ENCODE measurements around the gene DYRK2.
A peak's percentile ranks its signal among the peaks of the same experiment; 100 is the strongest.

The DYRK2 gene

GRCh38 chr12:67648521-67649260, at the start of gene DYRK2:
Gene DYRK2, plus strand, starts transcription at chr12:67648745. Its CDS starts 389 bp downstream, at chr12:67649134.
- DNase-seq, result peak in 51 of 56 donors; percentile 28 to 84 (median 66)

- DNase-seq, result no peak
Observed at GRCh38 chr12:67599691-67600090, 48.9 kb upstream of the DYRK2 start.

GRCh38 chr12:67601126-67601525, 47.4 kb upstream of the DYRK2 start:
- DNase-seq, result no peak

- DNase-seq, result no peak
Observed at GRCh38 chr12:67609226-67609870, 39.2 kb upstream of the DYRK2 start.

- no peak for DNase-seq
Observed at GRCh38 chr12:67613040-67613439, 35.5 kb upstream of the DYRK2 start.

- no peak for DNase-seq
Observed at GRCh38 chr12:67617629-67618028, 30.9 kb upstream of the DYRK2 start.

- DNase-seq, result no peak
Observed at GRCh38 chr12:67618303-67618702, 30.2 kb upstream of the DYRK2 start.

GRCh38 chr12:67621112-67621511, 27.4 kb upstream of the DYRK2 start:
- DNase-seq, result no peak

- DNase-seq, result no peak
Observed at GRCh38 chr12:67621926-67622325, 26.6 kb upstream of the DYRK2 start.

GRCh38 chr12:67623259-67623658, 25.3 kb upstream of the DYRK2 start:
- DNase-seq, result no peak

- no peak for DNase-seq
Observed at GRCh38 chr12:67624355-67624754, 24.2 kb upstream of the DYRK2 start.

GRCh38 chr12:67625004-67625403, 23.5 kb upstream of the DYRK2 start:
- DNase-seq, result no peak

GRCh38 chr12:67626156-67626555, 22.4 kb upstream of the DYRK2 start:
- DNase-seq, result no peak

- peak in 4 of 56 donors; percentile 2 to 15 (median 7) for DNase-seq
Observed at GRCh38 chr12:67630373-67631088, 18.0 kb upstream of the DYRK2 start.

- no peak for DNase-seq
Observed at GRCh38 chr12:67632005-67632404, 16.5 kb upstream of the DYRK2 start.

GRCh38 chr12:67633024-67633610, 15.4 kb upstream of the DYRK2 start:
- no peak for DNase-seq

- DNase-seq, result peak in 3 of 56 donors; percentile 5 to 34 (median 17)
Observed at GRCh38 chr12:67633708-67634107, 14.8 kb upstream of the DYRK2 start.

- peak in 1 of 56 donors; percentile 3 for DNase-seq
Observed at GRCh38 chr12:67634303-67634761, 14.2 kb upstream of the DYRK2 start.

- DNase-seq, result no peak
Observed at GRCh38 chr12:67637718-67638117, 10.8 kb upstream of the DYRK2 start.

GRCh38 chr12:67638694-67639093, 9.9 kb upstream of the DYRK2 start:
- DNase-seq, result no peak

- DNase-seq, result no peak
Observed at GRCh38 chr12:67640863-67641262, 7.7 kb upstream of the DYRK2 start.

GRCh38 chr12:67645126-67645525, 3.4 kb upstream of the DYRK2 start:
- DNase-seq, result no peak

Data from nucleus accumbens (tissue), 56 donors.